Measurements from ENCODE around the gene EXOC3L4.

EXOC3L4 gene

GRCh38 chr14:103093856-103094405 is 594 bp upstream of the EXOC3L4 start:
- no peak for DNase-seq

- DNase-seq = no peak
Measured at GRCh38 chr14:103095210-103095778, 769 bp downstream of the EXOC3L4 start.

- DNase-seq = no peak
Measured at GRCh38 chr14:103096387-103096786, 1.9 kb downstream of the EXOC3L4 start.

GRCh38 chr14:103097244-103097993 is 2.9 kb downstream of the EXOC3L4 start:
- no peak for DNase-seq

GRCh38 chr14:103097994-103098957 is 3.8 kb downstream of the EXOC3L4 start:
- DNase-seq = no peak

GRCh38 chr14:103099081-103099732 is 4.7 kb downstream of the EXOC3L4 start:
- DNase-seq = no peak

- DNase-seq = no peak
Measured at GRCh38 chr14:103099733-103100280, 5.3 kb downstream of the EXOC3L4 start.

GRCh38 chr14:103100281-103101121 is 6.0 kb downstream of the EXOC3L4 start:
- DNase-seq = no peak

- no peak for DNase-seq
Measured at GRCh38 chr14:103101257-103101962, 6.9 kb downstream of the EXOC3L4 start.

- DNase-seq = no peak
Measured at GRCh38 chr14:103101963-103102688, 7.6 kb downstream of the EXOC3L4 start.

- DNase-seq = no peak
Measured at GRCh38 chr14:103102689-103103260, 8.2 kb downstream of the EXOC3L4 start.

- DNase-seq = peak; percentile 18
Measured at GRCh38 chr14:103103461-103104388, 9.2 kb downstream of the EXOC3L4 start.

GRCh38 chr14:103104389-103104653 is 9.8 kb downstream of the EXOC3L4 start:
- DNase-seq = no peak

- DNase-seq = no peak
Measured at GRCh38 chr14:103104654-103105452, 10.3 kb downstream of the EXOC3L4 start.

GRCh38 chr14:103105580-103106150 is 11.1 kb downstream of the EXOC3L4 start:
- DNase-seq = no peak

GRCh38 chr14:103107455-103107854 is 12.9 kb downstream of the EXOC3L4 start:
- DNase-seq = no peak

- no peak for DNase-seq
Measured at GRCh38 chr14:103107941-103108748, 13.6 kb downstream of the EXOC3L4 start.

Data from NCI-H2029 (cell line).